ENCODE data around the gene FAM168B.

Gene FAM168B

GRCh38 chr2:131113566-131114227 is 20.4 kb upstream of the FAM168B start:
- TF ChIP-seq CTCF (IDR thresholded peaks at IDR 0.05; ENCODE audit: extremely low read depth, missing control alignments): no peak
- DNase-seq (ENCODE audit: low spot score): no peak

GRCh38 chr2:131112529-131112928 is 19.3 kb upstream of the FAM168B start:
- no peak for TF ChIP-seq CTCF (IDR thresholded peaks at IDR 0.05; ENCODE audit: extremely low read depth, missing control alignments)

GRCh38 chr2:131105950-131106801 is 12.9 kb upstream of the FAM168B start:
- peak; percentile 56 for DNase-seq (ENCODE audit: low spot score)
- no peak for TF ChIP-seq CTCF (IDR thresholded peaks at IDR 0.05; ENCODE audit: extremely low read depth, missing control alignments)

More at GRCh38 chr2:131112529-131112928, 19.3 kb upstream of the FAM168B start:
- no peak for DNase-seq (ENCODE audit: low spot score)

- TF ChIP-seq CTCF (IDR thresholded peaks at IDR 0.05; ENCODE audit: extremely low read depth, missing control alignments): no peak
- peak; percentile 94 for DNase-seq (ENCODE audit: low spot score)
Measured at GRCh38 chr2:131105156-131105949, 12.1 kb upstream of the FAM168B start, which contains the start of gene PLEKHB2. Gene PLEKHB2 (plus strand): TSS chr2:131105336. CDS start chr2:131120942, 15,606 bp downstream.

GRCh38 chr2:131104487-131105155 is 11.4 kb upstream of the FAM168B start:
- DNase-seq (ENCODE audit: low spot score): peak; percentile 76
- TF ChIP-seq CTCF (IDR thresholded peaks at IDR 0.05; ENCODE audit: extremely low read depth, missing control alignments): no peak

- DNase-seq (ENCODE audit: low spot score): no peak
- no peak for TF ChIP-seq CTCF (IDR thresholded peaks at IDR 0.05; ENCODE audit: extremely low read depth, missing control alignments)
Measured at GRCh38 chr2:131103165-131103564, 9.9 kb upstream of the FAM168B start.
